ENCODE data around the gene DEF6. TPM values are rescaled to one million over a fixed set of nuclear protein-coding genes. Genes with fewer than 3 reads are reported as not detected.

DEF6 gene
- polyA plus RNA-seq, 1 experiment = 4.1 TPM

DNA sequence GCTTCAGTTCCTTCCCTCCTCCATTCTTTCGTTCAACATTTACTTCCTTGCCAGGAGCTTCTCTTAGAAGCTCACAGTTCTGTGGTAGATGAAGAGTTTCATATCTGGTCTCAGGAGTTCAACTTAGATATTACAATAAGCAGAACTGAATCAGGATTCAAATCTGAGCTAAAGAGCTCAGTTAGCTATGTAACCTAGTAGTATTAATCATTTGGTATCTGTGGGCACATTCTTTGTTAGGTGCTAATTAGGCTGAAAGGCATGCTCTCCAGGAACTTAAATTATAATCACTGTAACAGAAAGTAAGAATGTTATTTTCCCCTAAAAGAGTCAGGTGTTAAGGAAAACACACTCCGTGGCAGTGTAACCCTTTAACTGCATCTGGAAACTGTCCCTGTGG, 29.7 kb upstream of the DEF6 start:
- DNase-seq (ENCODE audit: low read depth) = no peak
- Histone ChIP-seq H3K4me3 (ENCODE audit: low read depth, low read length) (no peak overlapping the region), H3K27me3 (ENCODE audit: control insufficient read depth, insufficient read depth, low read length) (no peaks in the 10 kb centered on the region), H3K36me3 (ENCODE audit: control insufficient read depth, insufficient read depth, low read length) (no peaks in the 10 kb centered on the region)
- TF ChIP-seq, protein P1, sequence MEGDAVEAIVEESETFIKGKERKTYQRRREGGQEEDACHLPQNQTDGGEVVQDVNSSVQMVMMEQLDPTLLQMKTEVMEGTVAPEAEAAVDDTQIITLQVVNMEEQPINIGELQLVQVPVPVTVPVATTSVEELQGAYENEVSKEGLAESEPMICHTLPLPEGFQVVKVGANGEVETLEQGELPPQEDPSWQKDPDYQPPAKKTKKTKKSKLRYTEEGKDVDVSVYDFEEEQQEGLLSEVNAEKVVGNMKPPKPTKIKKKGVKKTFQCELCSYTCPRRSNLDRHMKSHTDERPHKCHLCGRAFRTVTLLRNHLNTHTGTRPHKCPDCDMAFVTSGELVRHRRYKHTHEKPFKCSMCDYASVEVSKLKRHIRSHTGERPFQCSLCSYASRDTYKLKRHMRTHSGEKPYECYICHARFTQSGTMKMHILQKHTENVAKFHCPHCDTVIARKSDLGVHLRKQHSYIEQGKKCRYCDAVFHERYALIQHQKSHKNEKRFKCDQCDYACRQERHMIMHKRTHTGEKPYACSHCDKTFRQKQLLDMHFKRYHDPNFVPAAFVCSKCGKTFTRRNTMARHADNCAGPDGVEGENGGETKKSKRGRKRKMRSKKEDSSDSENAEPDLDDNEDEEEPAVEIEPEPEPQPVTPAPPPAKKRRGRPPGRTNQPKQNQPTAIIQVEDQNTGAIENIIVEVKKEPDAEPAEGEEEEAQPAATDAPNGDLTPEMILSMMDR (IDR thresholded peaks at IDR 0.05; ENCODE audit: insufficient read depth, low read depth, low read length) = no peak
- POLR2A ChIA-PET = no interaction called here
- CTCF ChIA-PET = interaction anchor here (0.7 to 1.5 kb wide), 3 partner anchors 26 to 61 kb away, joined by 3 read pairs; no protein-coding TSS in a partner anchor

DNA sequence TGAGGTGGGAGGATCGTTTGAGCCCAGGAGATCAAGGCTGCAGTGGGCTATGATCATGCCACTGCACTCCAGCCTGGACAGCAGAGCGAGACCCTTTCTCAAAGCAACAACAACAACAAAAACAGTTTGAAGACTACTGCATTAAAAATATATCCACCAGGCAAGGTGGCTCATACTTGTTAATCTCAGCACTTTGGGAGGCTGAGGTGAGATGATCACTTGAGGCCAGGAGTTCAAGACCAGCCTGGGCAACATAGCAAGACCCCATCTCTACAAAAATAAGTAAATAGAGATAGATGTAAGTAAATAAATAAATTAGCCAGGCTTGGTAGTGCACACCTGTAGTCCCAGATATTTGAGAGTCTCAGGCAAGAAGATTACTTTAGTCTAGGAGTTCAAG, 25.6 kb upstream of the DEF6 start:
- H3K36me3 ChIP-seq (ENCODE audit: control insufficient read depth, insufficient read depth, low read length) = no peaks in the 10 kb centered on the region
- ChIA-PET POLR2A (no interaction called here), CTCF (no interaction called here)
- no peak for DNase-seq (ENCODE audit: low read depth)
- TF ChIP-seq, protein P1 (IDR thresholded peaks at IDR 0.05; ENCODE audit: insufficient read depth, low read depth, low read length) = no peak
- H3K27me3 ChIP-seq (ENCODE audit: control insufficient read depth, insufficient read depth, low read length) = no peaks in the 10 kb centered on the region
- no peak overlapping the region for H3K4me3 ChIP-seq (ENCODE audit: low read depth, low read length)

DNA sequence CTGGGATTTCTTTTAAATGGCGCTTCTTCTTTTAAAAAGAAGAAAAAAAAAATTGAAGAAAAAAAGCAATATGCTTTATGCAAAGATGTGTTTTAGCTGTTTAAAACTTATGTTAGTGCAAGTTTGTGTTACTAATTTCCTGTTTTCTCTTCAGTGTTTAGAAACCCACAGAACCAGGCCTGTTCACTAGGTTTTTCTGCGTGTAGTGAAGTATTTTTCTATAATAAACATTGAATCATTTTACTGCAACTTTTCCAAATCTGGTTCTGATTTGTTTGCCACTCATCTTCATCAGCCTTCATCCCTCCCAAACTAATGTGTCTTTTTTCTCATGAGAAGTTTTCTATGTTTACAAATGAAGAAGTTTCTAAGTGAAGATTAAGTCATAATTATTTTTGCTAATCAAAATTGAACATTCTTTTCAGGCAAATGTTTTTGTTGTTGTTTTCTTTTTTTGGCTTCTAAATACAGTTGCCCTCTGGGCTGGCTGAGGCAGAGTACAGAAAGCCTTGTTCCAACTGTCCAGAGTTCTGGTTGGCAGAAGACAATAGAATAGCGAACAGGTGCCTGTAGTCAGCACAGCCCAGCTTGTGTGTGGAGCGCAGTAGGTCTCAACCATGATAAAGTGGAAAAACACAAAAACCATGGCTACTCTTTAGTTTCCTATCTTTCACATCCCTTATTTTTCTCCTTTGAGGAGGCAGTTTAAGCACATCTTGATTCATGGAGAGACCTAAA, 23.6 kb upstream of the DEF6 start:
- DNase-seq (ENCODE audit: low read depth) = no peak
- ChIA-PET POLR2A (no interaction called here), CTCF (interaction anchor here (0.5 to 1.2 kb wide), 2 partner anchors 14 to 86 kb away, joined by 3 to 4 read pairs; no protein-coding TSS in a partner anchor)
- Histone ChIP-seq H3K36me3 (ENCODE audit: control insufficient read depth, insufficient read depth, low read length) (no peaks in the 10 kb centered on the region), H3K4me3 (ENCODE audit: low read depth, low read length) (no peak overlapping the region), H3K27me3 (ENCODE audit: control insufficient read depth, insufficient read depth, low read length) (no peaks in the 10 kb centered on the region)
- TF ChIP-seq, protein P1 (IDR thresholded peaks at IDR 0.05; ENCODE audit: insufficient read depth, low read depth, low read length) = no peak

DNA sequence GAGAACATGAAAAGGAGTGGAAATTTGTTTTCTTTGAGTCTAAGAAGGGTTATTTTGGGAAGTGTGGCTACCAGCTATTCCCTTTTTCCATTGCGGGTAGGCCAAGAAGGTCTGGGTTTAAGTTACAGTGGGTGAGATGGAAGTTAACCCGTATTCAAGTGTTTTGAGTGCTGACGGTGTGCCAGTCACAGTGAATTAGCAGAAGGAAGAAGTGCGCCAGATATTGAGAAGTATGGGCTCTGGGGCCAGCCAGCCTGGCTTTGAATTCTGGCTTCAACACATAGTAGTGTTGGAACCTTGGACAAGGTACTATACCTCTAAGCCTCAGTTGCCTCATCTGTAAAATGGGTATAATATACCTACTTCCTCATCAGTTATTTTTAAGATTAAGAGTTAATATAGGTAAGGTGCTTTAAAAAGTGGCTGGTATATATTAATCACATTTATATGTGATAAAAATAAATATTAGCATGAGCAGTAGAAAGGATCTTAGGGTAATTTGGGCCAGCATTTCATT, 21.8 kb upstream of the DEF6 start:
- H3K4me3 ChIP-seq (ENCODE audit: low read depth, low read length) = no peak overlapping the region
- ChIA-PET POLR2A (no interaction called here), CTCF (interaction anchor here (1.9 kb wide), 1 partner anchor 18 kb away, joined by 4 read pairs; no protein-coding TSS in a partner anchor)

GRCh38 chr6:35278708-35279107, 18.9 kb upstream of the DEF6 start:
- Histone ChIP-seq H3K27me3 (ENCODE audit: control insufficient read depth, insufficient read depth, low read length) (no peaks in the 10 kb centered on the region), H3K4me3 (ENCODE audit: low read depth, low read length) (no peak overlapping the region), H3K36me3 (ENCODE audit: control insufficient read depth, insufficient read depth, low read length) (peaks cover 4% of the 10 kb centered on the region; the same call in 1 of the 2 replicates)
- ChIA-PET CTCF (interaction anchor here (1.8 to 2.4 kb wide), 3 partner anchors 10 to 20 kb away, joined by 4 to 10 read pairs (median 7); partner anchors contain the start of gene ZNF76), POLR2A (no interaction called here)
- no peak for DNase-seq (ENCODE audit: low read depth)
- TF ChIP-seq, protein P1 (IDR thresholded peaks at IDR 0.05; ENCODE audit: insufficient read depth, low read depth, low read length) = no peak

More for the DNA sequence above, 21.8 kb upstream of the DEF6 start:
- H3K27me3 ChIP-seq (ENCODE audit: control insufficient read depth, insufficient read depth, low read length) = no peaks in the 10 kb centered on the region
- TF ChIP-seq, protein P1 (IDR thresholded peaks at IDR 0.05; ENCODE audit: insufficient read depth, low read depth, low read length) = no peak
- H3K36me3 ChIP-seq (ENCODE audit: control insufficient read depth, insufficient read depth, low read length) = no peaks in the 10 kb centered on the region
- DNase-seq (ENCODE audit: low read depth) = no peak
